NT2/D1 (cell line): ENCODE results near the gene OR52D1.

Source experiments
- SUZ12 ChIP-seq: IDR thresholded peaks from 2 replicates; pipeline ENCODE4 v1.6.1; 2011; ENCODE audit not compliant: insufficient read length, insufficient read depth; ENCODE audit errors: extremely low read depth
- YY1 ChIP-seq: IDR thresholded peaks from 2 replicates; pipeline ENCODE4 v1.6.1; 2011; ENCODE audit not compliant: insufficient read length, insufficient read depth
- ZNF274 ChIP-seq: IDR thresholded peaks from 2 replicates; pipeline ENCODE4 v1.6.1; 2011; ENCODE audit warnings: mild to moderate bottlenecking, low read depth, low read length

GRCh38 chr11:5489576-5490357 is 1.3 kb downstream of the OR52D1 start:
- TF ChIP-seq YY1 (no peak), SUZ12 (no peak), ZNF274 (no peak)
